ENCODE results near the gene NEK4.
A peak's percentile ranks its signal among the peaks of the same experiment; 100 is the strongest.

The NEK4 gene

DNA sequence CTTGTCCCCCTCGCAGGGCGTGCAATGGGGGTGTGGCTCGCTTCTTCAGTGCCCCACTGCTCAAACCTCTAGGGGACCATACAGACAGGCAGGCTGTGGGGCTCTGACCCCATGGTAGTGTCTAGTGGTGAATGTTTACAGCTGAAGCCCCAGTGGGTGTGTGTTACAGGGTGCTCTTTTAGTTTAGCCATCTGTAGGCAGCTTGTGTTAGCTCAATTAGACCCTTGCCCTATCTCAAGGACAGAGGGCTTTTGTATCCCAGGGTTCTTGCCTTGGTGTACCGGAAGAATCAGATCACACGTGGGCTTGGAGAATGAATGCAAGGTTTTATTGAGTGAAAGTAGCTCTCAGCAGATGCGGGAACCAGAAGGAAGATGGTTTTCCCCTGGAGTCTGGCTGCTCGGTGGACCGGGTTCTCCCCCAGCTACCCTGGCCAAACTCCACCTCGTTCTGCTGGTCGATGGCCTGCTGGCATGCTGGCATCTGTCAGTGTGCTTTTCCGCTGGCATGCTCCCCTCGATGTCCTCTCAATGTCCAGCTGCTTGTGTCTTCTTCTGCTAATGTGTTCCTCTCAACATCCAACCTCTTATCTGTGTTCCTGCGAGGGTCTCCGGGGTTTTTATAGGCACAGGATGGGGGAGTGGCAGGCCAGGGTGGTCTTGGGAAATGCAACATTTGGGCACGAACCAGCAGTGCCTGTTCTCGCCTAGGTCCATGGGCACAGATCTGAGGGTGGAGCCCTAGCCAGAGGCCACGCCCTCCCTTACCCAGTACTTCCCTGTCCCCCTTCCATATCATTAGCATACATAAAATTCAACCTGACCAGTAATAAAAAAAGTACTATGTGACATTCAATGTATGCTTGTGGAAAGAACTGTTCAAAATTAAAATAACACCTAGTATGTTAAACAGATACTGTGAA lies 58.2 kb downstream of the NEK4 start:
- no CpG with 5 or more reads among the region's 17 CpGs for WGBS, 2 donors (ENCODE audit: extremely low coverage in 2 of 2, insufficient read length in 2 of 2, insufficient replicate concordance in 1 of 2)
- Histone ChIP-seq H2BK15ac (ENCODE audit: low read length) (no peak overlapping the region), H3K36me3 (replicated peaks in 1 of 2; ENCODE audit: control insufficient read depth in 2 of 2, insufficient read depth in 2 of 2, low read length in 2 of 2) (peaks cover 11 to 73% of the 10 kb centered on the region in 2 donors), H3K9me3 (replicated peaks in 1 of 2; ENCODE audit: control insufficient read depth in 2 of 2, insufficient read depth in 1 of 2, low read depth in 1 of 2, low read length in 2 of 2) (peaks cover 0 to 7% of the 10 kb centered on the region in 2 donors), H3K27me3 (ENCODE audit: control insufficient read depth in 3 of 3, insufficient read depth in 3 of 3, low read depth in 1 of 3, low read length in 3 of 3) (no peaks in the 10 kb centered on the region), H3K4me2 (ENCODE audit: insufficient read depth, low read length, poor library complexity, severe bottlenecking) (no peak overlapping the region), H3K23ac (ENCODE audit: low read depth, low read length, poor library complexity) (no peak overlapping the region), H2AFZ (ENCODE audit: low read length) (no peak overlapping the region), H3K18ac (ENCODE audit: low read length) (no peak overlapping the region), H2BK12ac (ENCODE audit: low read length) (no peak overlapping the region), H3K9ac (ENCODE audit: low read depth, low read length, poor library complexity) (no peak overlapping the region), H2BK5ac (ENCODE audit: low read length) (no peak overlapping the region), H2BK120ac (ENCODE audit: low read depth, low read length) (no peak overlapping the region), H3K27ac (replicated peaks; ENCODE audit: low read length) (no peak overlapping the region), H4K91ac (ENCODE audit: low read depth, low read length, poor library complexity) (no peak overlapping the region), H2AK5ac (ENCODE audit: low read depth, low read length) (no peak overlapping the region), H3K79me1 (ENCODE audit: low read depth, low read length) (no peaks in the 10 kb centered on the region), H3K4me1 (ENCODE audit: control insufficient read depth in 2 of 2, insufficient read depth in 1 of 2, low read depth in 1 of 2, low read length in 2 of 2) (peaks cover 0 to 8% of the 10 kb centered on the region in 2 donors), H3K4ac (ENCODE audit: low read length) (no peak overlapping the region), H3K4me3 (ENCODE audit: low read length in 2 of 2) (no peak overlapping the region), H4K8ac (ENCODE audit: low read depth, low read length) (no peak overlapping the region), H3K14ac (ENCODE audit: low read length) (no peak overlapping the region)
- DNase-seq (ENCODE audit: low spot score), result no peak

DNA sequence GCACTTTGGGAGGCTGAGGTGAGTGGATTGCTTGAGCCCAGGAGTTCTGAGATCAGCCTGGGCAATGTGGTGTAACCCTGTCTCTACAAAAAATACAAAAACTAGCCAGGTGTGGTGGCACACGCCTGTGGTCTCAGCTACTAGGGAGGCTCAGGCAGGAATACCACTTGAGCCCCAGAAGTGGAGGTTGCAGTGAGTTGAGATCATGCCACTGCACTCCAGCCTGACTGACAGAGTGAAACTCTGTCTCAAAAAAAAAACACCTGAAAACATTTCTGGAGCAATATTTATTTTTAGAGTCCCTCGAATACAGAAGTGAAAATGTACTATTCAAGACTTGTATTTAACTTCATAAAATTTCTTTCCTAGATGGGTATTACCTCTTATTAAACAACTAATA lies 60.2 kb downstream of the NEK4 start:
- no peak overlapping the region for H4K91ac ChIP-seq (ENCODE audit: low read depth, low read length, poor library complexity)
- no peak for DNase-seq (ENCODE audit: low spot score)
- no peak overlapping the region for H2BK15ac ChIP-seq (ENCODE audit: low read length)
- H3K4ac ChIP-seq (ENCODE audit: low read length), result no peak overlapping the region
- H3K14ac ChIP-seq (ENCODE audit: low read length), result no peak overlapping the region
- no peak overlapping the region for H3K9ac ChIP-seq (ENCODE audit: low read depth, low read length, poor library complexity)
- H3K23ac ChIP-seq (ENCODE audit: low read depth, low read length, poor library complexity), result no peak overlapping the region
- H3K4me2 ChIP-seq (ENCODE audit: insufficient read depth, low read length, poor library complexity, severe bottlenecking), result no peak overlapping the region
- peaks cover 7% of the 10 kb centered on the region for H3K79me1 ChIP-seq (ENCODE audit: low read depth, low read length)
- no peak overlapping the region for H2BK12ac ChIP-seq (ENCODE audit: low read length)
- no CpG with 5 or more reads among the region's 2 CpGs for WGBS, 2 donors (ENCODE audit: extremely low coverage in 2 of 2, insufficient read length in 2 of 2, insufficient replicate concordance in 1 of 2)
- H3K4me3 ChIP-seq (ENCODE audit: low read length in 2 of 2), result no peak overlapping the region
- no peak overlapping the region for H2BK120ac ChIP-seq (ENCODE audit: low read depth, low read length)
- no peaks in the 10 kb centered on the region for H3K27me3 ChIP-seq (ENCODE audit: control insufficient read depth in 3 of 3, insufficient read depth in 3 of 3, low read depth in 1 of 3, low read length in 3 of 3)
- H3K9me3 ChIP-seq (replicated peaks in 1 of 2; ENCODE audit: control insufficient read depth in 2 of 2, insufficient read depth in 1 of 2, low read depth in 1 of 2, low read length in 2 of 2), result peaks cover 1 to 7% of the 10 kb centered on the region in 2 donors
- H3K27ac ChIP-seq (replicated peaks; ENCODE audit: low read length), result no peak overlapping the region
- H2AFZ ChIP-seq (ENCODE audit: low read length), result no peak overlapping the region
- no peak overlapping the region for H2BK5ac ChIP-seq (ENCODE audit: low read length)
- H4K8ac ChIP-seq (ENCODE audit: low read depth, low read length), result no peak overlapping the region
- H3K36me3 ChIP-seq (replicated peaks in 1 of 2; ENCODE audit: control insufficient read depth in 2 of 2, insufficient read depth in 2 of 2, low read length in 2 of 2), result peaks cover 11 to 63% of the 10 kb centered on the region in 2 donors
- no peak overlapping the region for H2AK5ac ChIP-seq (ENCODE audit: low read depth, low read length)
- H3K4me1 ChIP-seq (ENCODE audit: control insufficient read depth in 2 of 2, insufficient read depth in 1 of 2, low read depth in 1 of 2, low read length in 2 of 2), result peaks cover 0 to 11% of the 10 kb centered on the region in 2 donors
- no peak overlapping the region for H3K18ac ChIP-seq (ENCODE audit: low read length)

DNA sequence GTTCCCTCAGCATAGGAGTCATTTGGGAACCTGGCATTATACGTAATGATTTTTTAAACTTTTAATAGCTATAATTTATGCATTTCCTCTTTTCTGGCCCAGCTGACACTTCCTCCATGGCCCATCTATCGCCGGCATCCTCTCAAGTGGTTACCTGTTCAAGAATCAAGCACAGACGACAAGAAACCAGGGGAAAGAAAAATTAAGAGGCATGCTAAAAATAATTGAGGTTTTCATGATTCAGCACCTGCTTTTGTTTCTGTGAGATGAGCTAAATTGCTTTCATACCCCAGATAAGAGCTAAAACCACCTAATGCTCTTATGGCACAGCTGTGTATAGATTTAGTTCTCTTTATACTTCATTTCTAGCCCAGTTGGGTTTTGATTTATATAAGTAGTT lies 63.2 kb downstream of the NEK4 start:
- no peak overlapping the region for H2BK15ac ChIP-seq (ENCODE audit: low read length)
- no peak overlapping the region for H3K18ac ChIP-seq (ENCODE audit: low read length)
- no peak overlapping the region for H4K8ac ChIP-seq (ENCODE audit: low read depth, low read length)
- H3K14ac ChIP-seq (ENCODE audit: low read length), result no peak overlapping the region
- H2BK5ac ChIP-seq (ENCODE audit: low read length), result no peak overlapping the region
- H3K79me1 ChIP-seq (ENCODE audit: low read depth, low read length), result peaks cover 14% of the 10 kb centered on the region
- H3K9me3 ChIP-seq (replicated peaks in 1 of 2; ENCODE audit: control insufficient read depth in 2 of 2, insufficient read depth in 1 of 2, low read depth in 1 of 2, low read length in 2 of 2), result peaks cover 1 to 7% of the 10 kb centered on the region in 2 donors
- H4K91ac ChIP-seq (ENCODE audit: low read depth, low read length, poor library complexity), result no peak overlapping the region
- WGBS, 2 donors (ENCODE audit: extremely low coverage in 2 of 2, insufficient read length in 2 of 2, insufficient replicate concordance in 1 of 2), result no CpG with 5 or more reads among the region's 4 CpGs
- peak overlapping the region in 1 of 2 donors; percentile 95 for H3K4me3 ChIP-seq (ENCODE audit: low read length in 2 of 2)
- no peak overlapping the region for H2BK12ac ChIP-seq (ENCODE audit: low read length)
- H3K23ac ChIP-seq (ENCODE audit: low read depth, low read length, poor library complexity), result no peak overlapping the region
- no peak for DNase-seq (ENCODE audit: low spot score)
- no peak overlapping the region for H2AK5ac ChIP-seq (ENCODE audit: low read depth, low read length)
- H3K27me3 ChIP-seq (ENCODE audit: control insufficient read depth in 3 of 3, insufficient read depth in 3 of 3, low read depth in 1 of 3, low read length in 3 of 3), result no peaks in the 10 kb centered on the region
- no peak overlapping the region for H2AFZ ChIP-seq (ENCODE audit: low read length)
- no peak overlapping the region for H3K4me2 ChIP-seq (ENCODE audit: insufficient read depth, low read length, poor library complexity, severe bottlenecking)
- no peak overlapping the region for H3K4ac ChIP-seq (ENCODE audit: low read length)
- peaks cover 8 to 53% of the 10 kb centered on the region in 2 donors for H3K36me3 ChIP-seq (replicated peaks in 1 of 2; ENCODE audit: control insufficient read depth in 2 of 2, insufficient read depth in 2 of 2, low read length in 2 of 2)
- no peak overlapping the region for H3K9ac ChIP-seq (ENCODE audit: low read depth, low read length, poor library complexity)
- no peak overlapping the region for H3K27ac ChIP-seq (replicated peaks; ENCODE audit: low read length)
- H2BK120ac ChIP-seq (ENCODE audit: low read depth, low read length), result no peak overlapping the region
- peaks cover 5 to 8% of the 10 kb centered on the region in 2 donors for H3K4me1 ChIP-seq (ENCODE audit: control insufficient read depth in 2 of 2, insufficient read depth in 1 of 2, low read depth in 1 of 2, low read length in 2 of 2)

All from neuronal stem cell (in vitro differentiated cells).